ENCODE measurements around the gene CEP112. TPM values are rescaled to one million over a fixed set of nuclear protein-coding genes. Genes with fewer than 3 reads are reported as not detected.

The CEP112 gene
- total and polyA plus RNA-seq, 2 donors (not counting 1 experiment from before 2014, with no cell fraction given) = 5.4 to 6.4 TPM

- Histone ChIP-seq H3K4me2 (ENCODE audit: extremely low read depth, insufficient read depth, low read length) (no peak overlapping the region), H3K9me3 (ENCODE audit: control insufficient read depth, insufficient read depth, low read depth, low read length) (no peaks in the 10 kb centered on the region), H4K20me1 (ENCODE audit: control insufficient read depth, extremely low read depth, insufficient read depth, low read length) (no peaks in the 10 kb centered on the region), H3K4me3 (replicated peaks in 1 of 4; ENCODE audit: control extremely low read depth in 1 of 4, insufficient read depth in 1 of 4, low read depth in 3 of 4, low read length in 4 of 4) (no peak overlapping the region), H3K9ac (ENCODE audit: insufficient read depth, low read length) (no peak overlapping the region), H2AFZ (ENCODE audit: low read length) (no peak overlapping the region), H3K4me1 (ENCODE audit: control insufficient read depth, extremely low read depth, insufficient read depth, low read length) (no peaks in the 10 kb centered on the region), H3K27ac (ENCODE audit: insufficient read depth, low read length) (no peak overlapping the region), H3K79me2 (ENCODE audit: control insufficient read depth, insufficient read depth, low read length) (no peaks in the 10 kb centered on the region), H3K27me3 (ENCODE audit: control insufficient read depth, insufficient read depth, low read length) (no peaks in the 10 kb centered on the region), H3K36me3 (ENCODE audit: control insufficient read depth, insufficient read depth, low read length) (no peaks in the 10 kb centered on the region)
- no peak for TF ChIP-seq CTCF (conservative IDR thresholded peaks at IDR 0.05 in 1 of 2, IDR thresholded peaks at IDR 0.05 in 1 of 2; ENCODE audit: low read depth in 1 of 2, low read length in 2 of 2)
- peak in 1 of 2 donors; percentile 26 for DNase-seq (ENCODE audit: low read depth in 2 of 2)
Observed at GRCh38 chr17:66098040-66098439, 93.9 kb downstream of the CEP112 start.

- no peak for TF ChIP-seq EZH2 (IDR thresholded peaks at IDR 0.05; ENCODE audit: low read length, missing control alignments)
- no peak for TF ChIP-seq CTCF (conservative IDR thresholded peaks at IDR 0.05 in 1 of 2, IDR thresholded peaks at IDR 0.05 in 1 of 2; ENCODE audit: low read depth in 1 of 2, low read length in 2 of 2)
- no peak overlapping the region for H3K9ac ChIP-seq (ENCODE audit: insufficient read depth, low read length)
- H3K36me3 ChIP-seq (ENCODE audit: control insufficient read depth, insufficient read depth, low read length) = no peaks in the 10 kb centered on the region
- no peak overlapping the region for H3K27ac ChIP-seq (ENCODE audit: insufficient read depth, low read length)
- no peak overlapping the region for H2AFZ ChIP-seq (ENCODE audit: low read length)
- H3K4me1 ChIP-seq (ENCODE audit: control insufficient read depth, extremely low read depth, insufficient read depth, low read length) = no peaks in the 10 kb centered on the region
- H3K79me2 ChIP-seq (ENCODE audit: control insufficient read depth, insufficient read depth, low read length) = no peaks in the 10 kb centered on the region
- H3K4me3 ChIP-seq (replicated peaks in 1 of 4; ENCODE audit: control extremely low read depth in 1 of 4, insufficient read depth in 1 of 4, low read depth in 3 of 4, low read length in 4 of 4) = no peak overlapping the region
- no peaks in the 10 kb centered on the region for H4K20me1 ChIP-seq (ENCODE audit: control insufficient read depth, extremely low read depth, insufficient read depth, low read length)
- no peaks in the 10 kb centered on the region for H3K9me3 ChIP-seq (ENCODE audit: control insufficient read depth, insufficient read depth, low read depth, low read length)
- H3K4me2 ChIP-seq (ENCODE audit: extremely low read depth, insufficient read depth, low read length) = no peak overlapping the region
- DNase-seq (ENCODE audit: low read depth in 2 of 2) = no peak
- no peaks in the 10 kb centered on the region for H3K27me3 ChIP-seq (ENCODE audit: control insufficient read depth, insufficient read depth, low read length)
Observed at GRCh38 chr17:66094727-66095126, 97.2 kb downstream of the CEP112 start.

GRCh38 chr17:66091445-66092080, 100.4 kb downstream of the CEP112 start:
- Histone ChIP-seq H3K4me2 (ENCODE audit: extremely low read depth, insufficient read depth, low read length) (no peak overlapping the region), H4K20me1 (ENCODE audit: control insufficient read depth, extremely low read depth, insufficient read depth, low read length) (no peaks in the 10 kb centered on the region), H3K4me3 (replicated peaks in 1 of 4; ENCODE audit: control extremely low read depth in 1 of 4, insufficient read depth in 1 of 4, low read depth in 3 of 4, low read length in 4 of 4) (no peak overlapping the region), H3K4me1 (ENCODE audit: control insufficient read depth, extremely low read depth, insufficient read depth, low read length) (no peaks in the 10 kb centered on the region), H3K36me3 (ENCODE audit: control insufficient read depth, insufficient read depth, low read length) (no peaks in the 10 kb centered on the region), H3K9ac (ENCODE audit: insufficient read depth, low read length) (no peak overlapping the region), H2AFZ (ENCODE audit: low read length) (no peak overlapping the region), H3K27ac (ENCODE audit: insufficient read depth, low read length) (no peak overlapping the region), H3K79me2 (ENCODE audit: control insufficient read depth, insufficient read depth, low read length) (no peaks in the 10 kb centered on the region), H3K9me3 (ENCODE audit: control insufficient read depth, insufficient read depth, low read depth, low read length) (no peaks in the 10 kb centered on the region), H3K27me3 (ENCODE audit: control insufficient read depth, insufficient read depth, low read length) (no peaks in the 10 kb centered on the region)
- TF ChIP-seq CTCF (conservative IDR thresholded peaks at IDR 0.05 in 1 of 2, IDR thresholded peaks at IDR 0.05 in 1 of 2; ENCODE audit: low read depth in 1 of 2, low read length in 2 of 2) = no peak
- no peak for TF ChIP-seq EZH2 (IDR thresholded peaks at IDR 0.05; ENCODE audit: low read length, missing control alignments)
- no peak for DNase-seq (ENCODE audit: low read depth in 2 of 2)

Measured in fibroblast of lung (primary cell).